ENCODE data around the gene SERPINB5.

GRCh38 chr18:63514888-63515678 lies 38.3 kb downstream of the SERPINB5 start:
- no peak for TF ChIP-seq POLR2AphosphoS5 (IDR thresholded peaks at IDR 0.05; ENCODE audit: low read depth, low read length)
- TF ChIP-seq FOXP2 (optimal IDR thresholded peaks at IDR 0.05; ENCODE audit: borderline replicate concordance, extremely low read depth, extremely low read length, insufficient read depth), result no peak

Measured in PFSK-1 (cell line).